Stimulated activated CD8-positive, alpha-beta memory T cell treated with anti-CD3 and anti-CD28 coated beads, Interleukin-7, amount 100 ng/mL, for 1 hour (primary cell): ENCODE results near the gene CFAP99.

Experiments used
- DNase-seq, 2 donors: peaks; one replicate each; pipeline ENCODE4 v3.0.0-alpha.2; 2020; ENCODE audit warnings: low read depth in 2 of 2

CFAP99 gene

DNA sequence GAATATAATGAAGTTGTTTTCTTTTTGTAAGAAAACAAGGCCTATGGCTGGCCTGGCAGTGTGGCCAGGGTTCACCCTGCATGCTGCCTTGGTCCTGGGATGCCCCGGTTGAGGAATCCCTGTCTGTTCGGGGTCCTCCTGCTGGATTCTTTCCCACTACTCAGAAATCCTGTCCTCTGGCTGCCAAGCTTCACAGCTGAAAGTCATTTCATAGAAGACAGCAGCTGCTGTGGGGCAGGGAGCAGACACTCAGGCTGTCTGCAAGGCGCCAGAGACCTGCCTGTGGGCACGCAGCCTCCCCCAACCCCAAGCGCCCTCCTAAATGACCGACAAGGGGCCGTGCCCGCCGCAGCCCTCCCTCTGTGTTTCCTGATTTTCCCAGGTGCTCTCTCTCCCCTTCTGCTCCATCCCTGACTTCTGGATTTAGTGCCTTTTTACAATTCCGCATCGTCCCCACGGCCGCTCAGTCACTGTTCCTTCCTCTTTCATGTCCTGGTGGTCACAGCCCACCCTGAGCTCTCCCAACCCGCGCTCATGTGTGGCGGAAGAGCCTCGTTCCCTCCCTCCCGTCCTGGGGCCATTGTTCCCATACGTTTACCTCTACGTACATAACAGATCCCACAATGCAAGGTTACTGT is 27.9 kb upstream of the CFAP99 start:
- no peak for DNase-seq

DNA sequence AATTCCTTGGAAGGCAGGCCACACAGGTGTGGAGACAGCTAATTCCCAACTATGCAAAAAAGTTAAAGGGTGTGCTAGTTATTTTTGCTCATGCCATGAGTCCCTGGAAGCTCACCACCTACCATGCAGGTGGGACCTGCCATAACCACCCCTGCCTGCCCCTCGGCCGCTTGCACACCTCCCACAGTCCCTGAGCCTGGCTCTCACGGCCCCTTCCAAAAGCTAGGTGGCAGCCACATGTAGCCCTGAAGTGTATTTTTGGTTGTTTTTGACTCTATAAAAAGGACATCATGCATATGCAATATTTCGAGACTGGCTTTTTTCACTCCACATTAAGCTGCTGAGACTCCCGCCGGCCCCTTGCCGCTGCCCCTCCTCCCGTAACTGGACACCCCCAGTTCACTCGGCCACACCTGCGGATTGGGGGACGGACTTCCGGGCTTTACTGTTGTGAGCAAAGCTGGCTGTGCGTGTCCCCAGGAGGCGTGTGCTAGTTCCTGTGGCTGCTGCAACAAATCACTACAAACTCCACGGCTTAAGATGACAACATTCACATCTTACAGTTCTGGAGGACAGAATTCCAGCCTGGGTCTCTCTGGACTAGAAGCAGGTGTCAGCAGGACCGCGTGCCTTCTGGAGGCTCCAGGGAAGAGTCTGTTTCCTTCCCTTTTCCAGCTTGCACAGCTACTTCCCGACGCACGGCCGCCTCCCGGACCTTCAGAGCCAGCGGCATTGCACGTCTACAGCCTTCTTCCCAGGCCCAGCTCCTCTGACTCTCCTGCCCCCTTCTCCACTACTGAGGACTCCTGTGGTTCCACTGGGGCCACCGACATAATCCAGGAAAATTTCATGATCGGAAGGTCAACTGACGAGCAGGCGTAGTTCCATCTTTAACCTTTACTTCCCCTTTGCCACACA is 25.1 kb upstream of the CFAP99 start:
- no peak for DNase-seq

DNA sequence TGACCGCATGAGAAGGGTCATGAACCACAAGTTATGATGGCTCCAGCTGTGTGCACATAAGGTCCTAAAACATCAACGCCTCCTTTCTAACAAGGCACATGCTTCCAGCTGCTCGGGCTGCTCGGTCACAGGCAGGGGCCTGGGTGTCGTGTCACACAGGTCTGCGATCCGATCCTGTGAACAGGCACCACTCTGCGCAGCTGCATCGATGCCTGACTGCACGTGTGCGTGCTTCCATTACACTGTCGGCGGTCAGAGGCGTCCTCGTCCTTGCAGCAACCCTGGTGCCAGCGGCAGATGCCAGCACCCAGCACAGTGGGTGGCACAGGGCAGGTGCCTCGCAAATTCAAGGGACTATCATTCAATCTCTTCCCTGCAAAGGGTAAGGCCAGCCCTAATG is 24.2 kb upstream of the CFAP99 start:
- DNase-seq = no peak

DNA sequence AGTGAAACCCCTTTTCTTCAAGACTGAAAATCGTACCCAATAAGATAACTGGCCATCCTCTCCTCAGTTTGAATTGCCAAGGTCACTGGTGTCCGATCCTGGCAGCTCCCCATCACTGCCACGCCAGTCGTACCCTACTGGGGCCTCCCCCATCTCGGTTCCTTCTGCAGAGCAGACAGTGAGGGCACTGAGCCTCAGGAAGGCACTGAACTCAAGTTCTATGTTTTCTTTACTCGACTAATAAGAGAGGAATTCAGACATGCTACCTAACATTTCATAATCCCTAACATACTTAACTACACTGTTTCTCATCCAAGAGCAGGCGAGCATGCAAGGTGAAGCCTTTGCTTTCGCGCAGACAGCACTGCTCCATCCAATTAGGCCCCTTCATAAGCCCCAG is 23.7 kb upstream of the CFAP99 start:
- DNase-seq = no peak

DNA sequence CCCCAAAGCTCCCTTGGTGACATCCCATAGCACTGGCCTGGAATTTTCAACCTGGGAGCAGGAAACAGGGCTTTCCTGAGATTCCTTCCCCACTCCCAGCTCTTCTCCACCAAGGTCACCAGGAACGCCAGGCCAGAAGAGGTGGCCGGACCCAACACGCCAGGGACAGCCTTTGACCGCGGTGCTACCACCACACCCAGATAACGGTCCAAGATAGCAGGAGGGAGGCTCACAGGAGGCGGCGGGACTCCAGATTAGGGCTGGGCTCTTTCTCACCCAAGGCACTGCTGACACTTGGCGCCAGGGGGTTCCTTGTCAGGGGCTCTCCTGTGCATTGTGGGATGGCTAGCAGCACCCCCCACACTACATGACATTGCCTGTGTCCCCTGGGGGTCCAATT is 23.2 kb upstream of the CFAP99 start:
- DNase-seq = no peak

DNA sequence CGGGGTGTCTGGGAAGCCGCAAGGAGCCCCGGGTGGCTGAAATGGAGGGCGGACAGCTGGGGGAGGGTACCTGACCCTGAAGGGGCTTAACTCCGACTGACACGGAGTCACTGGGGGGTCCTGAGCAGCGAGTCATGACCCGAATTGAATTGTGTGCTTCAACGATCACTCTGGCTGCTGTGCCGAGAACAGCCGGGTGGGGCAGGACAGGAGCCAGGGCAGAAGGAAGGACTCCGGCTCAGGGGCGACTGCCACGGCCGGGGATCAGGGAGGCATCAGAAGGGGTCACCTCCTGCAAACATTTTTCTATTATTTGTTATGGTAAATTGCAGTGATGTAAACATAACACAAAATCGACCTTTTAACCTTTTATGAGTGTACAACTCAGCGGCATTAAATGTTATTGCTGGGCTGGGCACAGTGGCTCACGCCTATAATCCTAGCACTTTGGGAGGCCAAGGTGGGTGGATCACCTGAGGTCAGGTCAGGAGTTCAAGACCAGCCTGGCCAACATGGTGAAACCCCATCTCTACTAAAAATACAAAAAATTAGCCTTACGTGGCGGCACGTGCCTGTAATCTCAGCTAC is 21.9 kb upstream of the CFAP99 start:
- no peak for DNase-seq

DNA sequence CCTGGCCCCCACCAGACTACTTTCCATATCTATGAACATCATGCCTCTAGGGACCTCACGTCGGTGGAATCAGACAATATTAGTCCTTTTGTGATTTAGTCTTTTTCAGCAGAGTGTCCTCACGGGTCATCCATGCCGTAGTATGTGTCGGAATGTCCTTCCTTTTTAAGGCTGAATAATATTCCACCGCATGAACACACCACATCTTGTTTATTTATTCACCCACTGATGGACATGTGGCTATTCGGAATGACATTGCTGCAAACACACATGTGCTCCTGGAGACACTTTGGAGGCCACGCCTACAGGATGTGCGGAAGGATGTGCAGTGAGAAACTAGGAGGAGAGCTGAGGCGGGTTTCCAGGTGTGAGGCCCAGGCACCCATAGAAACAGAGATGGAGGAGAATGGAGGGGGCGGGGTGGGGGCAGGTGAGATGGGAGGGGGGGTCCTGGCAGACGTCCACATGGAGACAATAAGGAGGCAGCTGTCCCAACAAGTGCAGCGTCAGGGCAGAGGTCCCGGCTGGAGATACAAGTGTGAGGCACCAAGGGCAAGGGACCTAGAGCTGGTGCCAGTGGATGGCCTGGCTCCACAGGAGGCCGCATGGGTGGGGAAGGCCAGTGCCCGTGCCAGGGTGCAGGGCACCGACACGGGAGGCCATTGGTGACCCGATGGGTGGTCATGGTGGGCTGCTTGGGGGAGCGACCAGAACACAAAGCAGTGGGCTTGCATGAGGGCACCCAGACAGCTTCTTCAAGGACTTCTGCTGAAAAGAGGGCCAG is 21.0 kb upstream of the CFAP99 start:
- DNase-seq = no peak

DNA sequence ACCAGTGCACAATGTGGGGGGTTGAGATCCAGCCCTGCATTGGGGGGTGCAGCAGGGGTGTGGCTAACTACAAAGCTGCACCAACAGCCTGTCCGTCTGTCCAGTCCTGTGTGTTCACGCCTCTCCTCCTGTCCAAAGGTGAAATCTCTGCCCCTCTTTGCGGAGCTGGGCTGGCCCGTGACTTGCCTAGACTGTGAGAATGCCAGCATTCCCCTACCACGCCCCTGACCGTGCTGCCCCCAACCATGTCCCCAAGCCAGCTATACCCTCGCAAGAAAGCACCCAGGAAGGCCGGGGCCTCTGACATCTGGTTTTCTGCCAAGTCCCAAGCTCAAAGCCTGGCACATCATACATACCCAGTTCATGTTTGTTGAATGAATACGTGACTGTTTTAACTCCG is 19.5 kb upstream of the CFAP99 start:
- no peak for DNase-seq

DNA sequence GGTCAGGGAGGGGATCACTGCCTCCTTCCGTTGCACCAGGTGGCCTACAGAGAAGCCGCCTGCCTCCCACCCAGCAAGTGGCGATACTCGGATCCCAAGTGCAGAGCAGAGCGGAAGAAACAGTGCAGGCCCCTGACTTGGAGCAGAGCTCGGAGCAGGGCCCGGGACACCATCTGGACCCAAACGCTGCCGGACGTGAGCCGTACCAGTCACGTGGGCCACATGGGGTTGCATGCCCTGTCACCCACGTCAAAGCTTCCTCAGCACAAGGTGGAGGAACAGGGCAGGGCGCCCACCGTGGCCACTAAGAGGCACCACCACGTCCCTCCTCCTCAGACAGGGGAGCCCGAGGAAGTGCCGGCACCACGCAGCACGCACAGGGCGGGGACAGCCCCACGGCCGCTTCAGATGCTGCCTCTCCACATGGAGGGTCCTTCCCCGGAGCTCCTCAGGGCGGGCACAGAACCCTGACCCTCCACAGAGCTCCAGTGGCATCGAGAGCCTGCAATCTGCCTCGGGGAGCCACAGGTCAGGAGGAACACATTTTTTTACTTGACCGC is 19.0 kb upstream of the CFAP99 start:
- no peak for DNase-seq

DNA sequence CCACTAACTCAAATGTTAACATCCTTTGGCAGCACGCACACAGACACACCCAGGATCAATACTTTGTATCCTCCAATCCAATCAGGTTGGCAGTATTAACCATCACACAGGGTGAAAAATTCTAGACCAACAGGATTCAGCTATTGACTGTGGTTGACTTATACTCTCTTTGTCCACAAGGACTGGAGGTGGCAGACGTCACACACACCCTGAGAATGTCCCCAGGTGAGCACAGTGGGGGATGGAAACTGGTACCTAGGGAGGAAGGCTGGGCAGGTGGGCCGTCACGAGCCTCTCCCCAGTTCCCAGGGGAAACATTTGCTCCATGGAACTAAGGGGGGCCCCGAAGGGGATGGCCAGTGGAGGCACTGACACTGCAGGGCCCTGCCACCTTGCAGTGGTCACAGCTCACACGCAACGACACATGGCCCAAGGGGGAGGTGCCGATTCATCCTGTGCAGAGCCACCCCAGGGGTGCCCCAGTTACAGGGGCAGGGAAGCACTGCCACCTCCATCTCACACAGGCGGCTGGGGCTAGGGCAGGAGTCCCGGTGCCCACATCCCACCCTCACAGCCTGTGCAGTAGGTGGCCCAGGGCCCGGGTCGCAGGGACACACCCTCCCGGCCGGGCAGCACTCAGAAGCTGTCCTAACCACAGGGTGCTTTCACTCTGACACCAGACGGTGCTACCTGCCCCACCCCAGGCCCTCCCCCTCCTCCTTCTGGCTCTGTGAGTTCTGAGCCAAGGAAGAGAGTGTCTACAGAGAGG is 17.7 kb upstream of the CFAP99 start:
- no peak for DNase-seq

DNA sequence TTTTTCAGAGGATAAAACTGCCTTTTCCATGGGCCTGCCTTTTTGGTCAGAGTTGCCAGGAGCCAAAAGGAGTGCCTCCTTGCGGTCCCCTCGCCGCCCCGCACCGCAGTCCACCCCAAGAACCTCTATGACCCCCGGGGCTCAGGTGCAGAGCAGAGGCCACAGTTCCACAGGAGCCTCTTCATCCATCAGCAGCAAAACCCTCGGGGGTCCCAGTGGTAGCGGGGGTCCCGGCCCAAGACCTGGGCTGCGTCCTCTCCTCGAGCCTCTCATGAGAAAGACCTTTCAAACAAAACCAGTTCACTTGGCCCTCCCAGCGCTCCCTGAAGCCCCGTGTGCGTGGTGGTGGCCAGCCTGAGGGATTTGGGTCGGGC is 17.2 kb upstream of the CFAP99 start:
- no peak for DNase-seq

DNA sequence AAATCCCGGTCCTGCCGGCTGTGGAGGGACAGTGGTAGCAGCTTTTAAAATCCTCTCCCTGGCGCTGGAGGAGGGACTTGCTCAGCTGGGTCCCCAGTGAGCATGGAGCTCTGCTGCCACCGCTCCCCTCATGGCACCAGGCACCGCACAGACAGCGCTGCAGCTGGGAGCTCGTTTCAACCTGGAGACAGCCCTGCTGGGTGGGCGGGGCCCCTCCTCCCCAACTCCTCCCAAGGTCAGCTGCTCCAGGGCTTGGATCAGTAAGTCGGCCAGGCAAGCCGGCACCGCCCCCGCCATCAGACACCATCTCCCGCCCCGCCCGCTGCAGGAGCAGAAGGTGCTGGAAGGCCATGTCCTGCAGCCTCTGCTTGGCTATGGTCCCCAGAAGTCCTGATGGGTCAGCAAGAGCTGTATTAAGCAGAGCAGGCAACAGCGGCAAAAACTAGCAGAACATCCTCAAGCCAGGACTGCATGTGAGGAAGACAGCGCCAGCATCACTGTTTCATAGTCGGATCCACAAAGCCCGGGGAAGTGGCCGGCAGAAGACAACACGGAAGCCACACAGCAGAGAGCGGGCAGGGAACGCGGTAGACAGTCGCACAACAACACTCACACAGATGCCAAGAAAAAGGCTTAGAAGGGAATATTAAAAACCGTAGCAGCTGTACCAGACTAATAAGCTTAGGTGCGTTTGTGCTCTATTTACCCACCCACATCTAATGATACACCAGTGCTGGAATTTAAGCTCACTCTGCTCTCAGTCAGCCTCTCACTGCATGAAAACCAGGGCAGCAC is 16.5 kb upstream of the CFAP99 start:
- no peak for DNase-seq

DNA sequence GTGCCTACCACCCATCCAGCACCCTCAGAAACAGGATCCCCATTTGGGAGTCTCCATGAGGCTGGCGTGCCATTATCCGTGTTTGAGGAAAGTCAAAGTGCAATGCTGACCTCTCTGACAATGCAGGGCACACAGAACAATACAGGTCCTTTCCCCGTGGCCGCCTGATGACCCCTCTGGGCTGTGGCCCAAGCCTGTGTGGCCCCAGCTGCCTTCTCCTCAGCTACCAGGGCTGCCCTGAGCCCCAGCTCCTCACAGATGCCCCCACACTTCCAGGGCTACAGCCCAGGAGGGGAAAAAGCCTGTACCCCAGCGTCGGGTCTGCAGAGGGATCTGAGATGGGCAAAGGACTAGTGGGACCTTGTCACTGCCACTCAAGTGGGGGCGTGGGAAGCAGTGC is 15.8 kb upstream of the CFAP99 start:
- DNase-seq = no peak

DNA sequence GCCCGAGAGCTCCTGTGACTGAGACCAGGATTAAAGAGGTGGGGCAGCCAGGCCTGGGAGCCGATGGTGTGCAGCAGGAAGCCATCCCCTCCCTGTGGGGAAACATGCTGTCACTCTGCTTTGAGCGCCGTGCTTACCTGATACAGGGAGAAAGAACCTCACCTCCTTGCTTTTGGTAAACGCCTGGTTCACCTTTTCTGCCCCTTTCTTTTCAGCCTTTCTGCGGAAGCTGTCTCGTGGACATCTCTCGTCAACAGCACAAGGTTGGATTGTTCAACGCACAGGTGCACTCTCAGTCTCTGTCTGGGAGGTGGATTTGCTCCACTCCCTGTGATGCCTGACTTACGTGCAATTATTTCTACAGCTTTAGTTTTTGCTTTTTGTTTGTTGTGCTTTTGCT is 12.3 kb upstream of the CFAP99 start:
- DNase-seq = no peak

DNA sequence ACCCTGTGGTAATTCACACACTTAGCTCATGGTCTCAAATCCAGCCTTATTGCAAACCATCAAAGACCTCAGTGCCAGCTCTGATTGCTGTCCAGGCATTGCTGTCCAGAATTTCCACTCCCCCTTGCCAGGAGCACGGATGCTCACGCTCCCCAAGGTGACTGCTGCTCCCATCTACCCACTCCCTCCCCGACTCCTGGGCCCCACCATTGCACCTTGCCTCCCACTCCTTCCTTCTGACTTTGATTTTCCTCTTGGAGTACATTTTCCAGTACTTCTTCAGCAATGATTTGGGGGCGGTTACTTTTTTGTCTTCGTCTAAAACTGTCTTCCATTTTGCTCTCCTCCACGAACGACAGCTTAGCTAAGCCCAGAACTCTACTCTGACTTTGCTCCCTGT is 11.8 kb upstream of the CFAP99 start:
- no peak for DNase-seq

DNA sequence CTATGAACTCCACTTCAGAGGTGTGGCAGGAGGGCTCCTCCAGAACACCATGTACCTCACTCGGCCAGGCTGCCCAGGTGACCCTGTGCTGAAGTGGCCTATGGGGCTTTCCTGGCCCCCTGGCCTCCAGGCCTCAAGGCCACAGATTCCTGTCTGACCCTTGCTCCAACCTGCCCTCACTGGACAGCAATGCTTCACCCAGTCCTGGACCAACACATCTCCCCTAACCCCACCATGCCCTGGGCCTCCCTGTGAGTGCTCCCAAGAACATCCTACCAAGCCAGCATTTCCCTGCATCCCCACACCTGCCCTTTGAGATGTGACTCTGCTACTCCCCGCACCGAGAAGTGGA is 10.8 kb upstream of the CFAP99 start:
- no peak for DNase-seq

DNA sequence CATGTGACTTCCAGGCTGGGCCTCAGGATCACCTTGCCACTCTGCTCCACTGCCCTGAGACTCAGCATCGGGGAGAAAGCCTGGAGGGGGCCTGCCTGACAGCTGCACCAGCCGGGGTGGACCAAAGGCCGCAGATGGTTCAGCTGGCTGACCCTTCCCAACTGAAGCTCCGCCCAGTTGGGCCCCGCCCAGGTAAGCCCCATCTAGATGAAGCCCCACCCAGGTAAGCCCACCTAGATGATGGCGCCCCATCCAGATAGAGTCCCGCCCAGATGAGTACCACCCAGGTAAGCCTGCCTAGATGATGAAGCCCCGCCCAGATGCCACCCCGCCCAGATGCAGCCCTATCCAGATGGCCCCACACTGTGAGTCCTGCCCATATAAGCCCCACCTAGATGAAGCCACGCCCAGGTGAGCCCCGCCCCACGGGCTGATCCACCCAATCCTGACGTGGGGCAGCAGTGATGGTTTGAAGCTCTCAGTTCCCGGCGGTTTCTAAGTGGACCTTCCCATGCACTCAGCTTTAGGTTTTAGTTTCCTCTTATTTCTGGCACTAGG is 10.3 kb upstream of the CFAP99 start:
- DNase-seq = no peak

DNA sequence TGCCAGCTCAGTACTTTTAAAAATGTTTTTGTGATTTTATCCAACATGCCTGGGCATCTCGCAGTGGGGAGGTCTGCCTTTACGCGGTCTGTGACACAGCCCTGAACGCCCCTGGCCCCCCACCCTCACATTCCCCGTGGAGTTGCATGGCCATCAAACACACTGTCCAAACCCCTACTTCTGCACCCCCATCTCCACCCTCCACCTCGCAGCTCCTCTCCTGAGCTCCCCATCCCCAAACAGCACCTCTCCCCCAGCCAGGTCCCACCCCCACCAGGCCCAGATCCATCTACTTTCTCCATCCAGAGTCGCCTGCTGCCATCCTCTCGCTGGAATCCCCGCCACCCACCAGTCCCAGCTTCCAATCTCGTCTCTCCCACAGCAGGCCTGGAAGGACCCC is 9.8 kb upstream of the CFAP99 start:
- DNase-seq = no peak

DNA sequence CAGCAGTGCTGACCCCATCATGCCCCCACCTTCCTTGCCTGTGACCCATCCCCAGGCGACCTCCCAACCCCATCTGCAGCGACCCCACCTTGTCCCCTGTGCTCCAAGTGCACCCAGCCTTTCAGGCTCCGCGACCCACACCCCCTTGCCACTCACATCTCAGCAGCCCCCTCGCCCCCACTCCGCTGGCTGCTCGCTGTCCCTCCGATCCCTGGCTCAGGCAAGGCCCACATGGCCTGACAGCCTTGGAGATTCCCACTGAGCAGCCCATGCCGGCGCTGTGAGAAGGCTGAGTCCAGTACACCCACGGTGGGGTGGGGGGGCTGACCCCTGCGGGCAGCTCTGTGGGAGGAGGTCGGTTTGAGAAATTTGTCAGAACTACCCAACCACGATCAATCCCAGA is 9.4 kb upstream of the CFAP99 start:
- no peak for DNase-seq
